ENCODE data around the gene GHRHR. TPM values are rescaled to one million over a fixed set of nuclear protein-coding genes. Genes with fewer than 3 reads are reported as not detected.

GHRHR gene
- total RNA-seq, 1 experiment from 2014 or later, result not detected

- no peaks in the 10 kb centered on the region for H3K4me1 ChIP-seq (replicated peaks; ENCODE audit: insufficient read depth)
- no TSS peak for BruUV-seq (replicated peaks)
- no peak overlapping the region for H2AFZ ChIP-seq
- no peaks in the 10 kb centered on the region for H3F3A ChIP-seq (ENCODE audit: insufficient read depth, low read depth)
- H3K27me3 ChIP-seq (ENCODE audit: insufficient read depth, low read depth), result peaks cover 33% of the 10 kb centered on the region
- no peak overlapping the region for H3K4me2 ChIP-seq
- TF ChIP-seq CTCF (conservative IDR thresholded peaks at IDR 0.05) (no peak), EZH2 (IDR thresholded peaks at IDR 0.05; ENCODE audit: low read depth) (no peak)
- no peaks in the 10 kb centered on the region for H3K79me2 ChIP-seq (ENCODE audit: low read depth)
- no peaks in the 10 kb centered on the region for H4K20me1 ChIP-seq (ENCODE audit: insufficient read depth)
- DNase-seq, result no peak
- ChIA-PET POLR2A (ENCODE audit: unreplicated experiment) (no interaction called here), CTCF (interaction anchor here (0.6 kb wide), 3 partner anchors 35 to 310 kb away, joined by 3 to 6 read pairs (median 5); no protein-coding TSS in a partner anchor)
- no peak overlapping the region for H3K4me3 ChIP-seq
- H3K9me2 ChIP-seq (ENCODE audit: insufficient read depth), result no peaks in the 10 kb centered on the region
- no peaks in the 10 kb centered on the region for H3K9me3 ChIP-seq (ENCODE audit: insufficient read depth, low read depth)
- intact Hi-C loops (cut with micrococcal nuclease; ENCODE audit: unreplicated experiment), result no loop called here
- no peak overlapping the region for H3K27ac ChIP-seq
- no peaks in the 10 kb centered on the region for H3K36me3 ChIP-seq (ENCODE audit: low read depth)
Measured at GRCh38 chr7:30973791-30974604, 10.2 kb downstream of the GHRHR start.

GRCh38 chr7:30974605-30975255, 11.0 kb downstream of the GHRHR start:
- ChIA-PET CTCF (interaction anchor here (0.6 kb wide), 1 partner anchor 311 kb away, joined by 6 read pairs; no protein-coding TSS in a partner anchor), POLR2A (ENCODE audit: unreplicated experiment) (no interaction called here)
- Histone ChIP-seq H3K9me3 (ENCODE audit: insufficient read depth, low read depth) (no peaks in the 10 kb centered on the region), H2AFZ (no peak overlapping the region), H3K9me2 (ENCODE audit: insufficient read depth) (no peaks in the 10 kb centered on the region), H3K4me1 (replicated peaks; ENCODE audit: insufficient read depth) (no peaks in the 10 kb centered on the region), H3K4me3 (no peak overlapping the region), H3F3A (ENCODE audit: insufficient read depth, low read depth) (no peaks in the 10 kb centered on the region), H3K79me2 (ENCODE audit: low read depth) (no peaks in the 10 kb centered on the region), H3K27ac (no peak overlapping the region), H3K27me3 (ENCODE audit: insufficient read depth, low read depth) (peaks cover 40% of the 10 kb centered on the region), H4K20me1 (ENCODE audit: insufficient read depth) (no peaks in the 10 kb centered on the region), H3K4me2 (no peak overlapping the region), H3K36me3 (ENCODE audit: low read depth) (no peaks in the 10 kb centered on the region)
- intact Hi-C loops (cut with micrococcal nuclease; ENCODE audit: unreplicated experiment), result loop anchor here (1.0 kb wide), 1 partner anchor 234 kb away; no protein-coding TSS in a partner anchor
- DNase-seq, result peak; percentile 52 to 74
- TF ChIP-seq EZH2 (IDR thresholded peaks at IDR 0.05; ENCODE audit: low read depth) (no peak), CTCF (conservative IDR thresholded peaks at IDR 0.05) (peak; percentile 88)
- BruUV-seq (replicated peaks), result no TSS peak

- TF ChIP-seq EZH2 (IDR thresholded peaks at IDR 0.05; ENCODE audit: low read depth) (no peak), CTCF (conservative IDR thresholded peaks at IDR 0.05) (no peak)
Measured at GRCh38 chr7:30975256-30975899, 11.6 kb downstream of the GHRHR start.

More at GRCh38 chr7:30975256-30975899, 11.6 kb downstream of the GHRHR start:
- no peaks in the 10 kb centered on the region for H3K36me3 ChIP-seq (ENCODE audit: low read depth)
- no peak for DNase-seq
- H3K4me1 ChIP-seq (replicated peaks; ENCODE audit: insufficient read depth), result no peaks in the 10 kb centered on the region
- H4K20me1 ChIP-seq (ENCODE audit: insufficient read depth), result no peaks in the 10 kb centered on the region
- H3K9me2 ChIP-seq (ENCODE audit: insufficient read depth), result no peaks in the 10 kb centered on the region
- no peaks in the 10 kb centered on the region for H3F3A ChIP-seq (ENCODE audit: insufficient read depth, low read depth)
- no TSS peak for BruUV-seq (replicated peaks)
- no peak overlapping the region for H3K4me2 ChIP-seq
- intact Hi-C loops (cut with micrococcal nuclease; ENCODE audit: unreplicated experiment), result loop anchor here (1.0 kb wide), 1 partner anchor 235 kb away; no protein-coding TSS in a partner anchor
- POLR2A ChIA-PET (ENCODE audit: unreplicated experiment), result no interaction called here
- H3K79me2 ChIP-seq (ENCODE audit: low read depth), result no peaks in the 10 kb centered on the region
- H2AFZ ChIP-seq, result no peak overlapping the region
- peaks cover 41% of the 10 kb centered on the region for H3K27me3 ChIP-seq (ENCODE audit: insufficient read depth, low read depth)
- H3K4me3 ChIP-seq, result no peak overlapping the region
- CTCF ChIA-PET, result no interaction called here
- H3K9me3 ChIP-seq (ENCODE audit: insufficient read depth, low read depth), result no peaks in the 10 kb centered on the region
- H3K27ac ChIP-seq, result no peak overlapping the region

Measured in PC-9 (cell line).